ENCODE measurements around the gene AKT3.
"Not testable (repeated sequence)": the region's sequence is repeated elsewhere in the genome, so short reads cannot be mapped to it uniquely, and the experiment has no call there.

AKT3 gene

GRCh38 chr1:243701872-243702271 is 148.2 kb downstream of the AKT3 start:
- DNase-seq (ENCODE audit: low spot score) = no peak

- DNase-seq (ENCODE audit: low spot score) = no peak
Measured at GRCh38 chr1:243693800-243694199, 156.2 kb downstream of the AKT3 start.

- no peak for DNase-seq (ENCODE audit: low spot score)
Measured at GRCh38 chr1:243686159-243686558, 163.9 kb downstream of the AKT3 start.

- no peak for DNase-seq (ENCODE audit: low spot score)
Measured at GRCh38 chr1:243680860-243681259, 169.2 kb downstream of the AKT3 start.

- no peak for DNase-seq (ENCODE audit: low spot score)
Measured at GRCh38 chr1:243672539-243673074, 177.4 kb downstream of the AKT3 start.

GRCh38 chr1:243667591-243667990 is 182.5 kb downstream of the AKT3 start:
- no peak for DNase-seq (ENCODE audit: low spot score)

- DNase-seq (ENCODE audit: low spot score) = no peak
Measured at GRCh38 chr1:243667133-243667532, 182.9 kb downstream of the AKT3 start.

GRCh38 chr1:243663651-243664050 is 186.4 kb downstream of the AKT3 start:
- no peak for DNase-seq (ENCODE audit: low spot score)

- DNase-seq (ENCODE audit: low spot score) = not testable (repeated sequence)
Measured at GRCh38 chr1:243662169-243662568, 187.9 kb downstream of the AKT3 start.

- no peak for DNase-seq (ENCODE audit: low spot score)
Measured at GRCh38 chr1:243658594-243659105, 191.4 kb downstream of the AKT3 start.

GRCh38 chr1:243657793-243658192 is 192.2 kb downstream of the AKT3 start:
- DNase-seq (ENCODE audit: low spot score) = no peak

- not testable (repeated sequence) for DNase-seq (ENCODE audit: low spot score)
Measured at GRCh38 chr1:243649530-243649929, 200.5 kb downstream of the AKT3 start.

- no peak for DNase-seq (ENCODE audit: low spot score)
Measured at GRCh38 chr1:243646841-243647240, 203.2 kb downstream of the AKT3 start.

GRCh38 chr1:243645281-243645680 is 204.8 kb downstream of the AKT3 start:
- DNase-seq (ENCODE audit: low spot score) = no peak

GRCh38 chr1:243642936-243643335 is 207.1 kb downstream of the AKT3 start:
- DNase-seq (ENCODE audit: low spot score) = no peak

- no peak for DNase-seq (ENCODE audit: low spot score)
Measured at GRCh38 chr1:243639027-243639658, 210.9 kb downstream of the AKT3 start.

GRCh38 chr1:243638186-243638585 is 211.9 kb downstream of the AKT3 start:
- DNase-seq (ENCODE audit: low spot score) = no peak

GRCh38 chr1:243628476-243628907 is 221.6 kb downstream of the AKT3 start:
- DNase-seq (ENCODE audit: low spot score) = no peak

GRCh38 chr1:243623841-243624240 is 226.2 kb downstream of the AKT3 start:
- no peak for DNase-seq (ENCODE audit: low spot score)

GRCh38 chr1:243621973-243622372 is 228.1 kb downstream of the AKT3 start:
- DNase-seq (ENCODE audit: low spot score) = no peak

GRCh38 chr1:243620096-243620495 is 229.9 kb downstream of the AKT3 start:
- DNase-seq (ENCODE audit: low spot score) = no peak

- no peak for DNase-seq (ENCODE audit: low spot score)
Measured at GRCh38 chr1:243609698-243610097, 240.3 kb downstream of the AKT3 start.

GRCh38 chr1:243605604-243606003 is 244.4 kb downstream of the AKT3 start:
- DNase-seq (ENCODE audit: low spot score) = no peak

GRCh38 chr1:243601720-243602119 is 248.3 kb downstream of the AKT3 start:
- no peak for DNase-seq (ENCODE audit: low spot score)
